NCI-H2107 treated with DMSO at 0.1 percent for 48 hours (cell line): ENCODE measurements around the gene FNDC3A.
A peak's percentile ranks its signal among the peaks of the same experiment; 100 is the strongest.
"Not testable (repeated sequence)": the region's sequence is repeated elsewhere in the genome, so short reads cannot be mapped to it uniquely, and the experiment has no call there.

ENCODE experiments used
- DNase-seq: peaks from one replicate; lab custom pipeline; 2025; ENCODE audit not compliant: unreplicated experiment; lab: John Stamatoyannopoulos, UW

The FNDC3A gene

GRCh38 chr13:49071341-49071937 lies 95.7 kb downstream of the FNDC3A start:
- no peak for DNase-seq

GRCh38 chr13:49082653-49083536 lies 107.2 kb downstream of the FNDC3A start:
- no peak for DNase-seq

GRCh38 chr13:49084961-49085360 lies 109.2 kb downstream of the FNDC3A start:
- no peak for DNase-seq

- DNase-seq = no peak
These were observed 111.0 kb downstream of the FNDC3A start for GRCh38 chr13:49086722-49087121.

GRCh38 chr13:49093376-49093775 lies 117.7 kb downstream of the FNDC3A start:
- DNase-seq = no peak

GRCh38 chr13:49097374-49097773 lies 121.7 kb downstream of the FNDC3A start:
- DNase-seq = no peak

GRCh38 chr13:49098198-49098597 lies 122.5 kb downstream of the FNDC3A start:
- DNase-seq = no peak

- DNase-seq = no peak
These were observed 123.2 kb downstream of the FNDC3A start for GRCh38 chr13:49098771-49099512.

GRCh38 chr13:49099513-49099877 lies 123.8 kb downstream of the FNDC3A start:
- no peak for DNase-seq

- DNase-seq = no peak
These were observed 125.2 kb downstream of the FNDC3A start for GRCh38 chr13:49100637-49101570.

GRCh38 chr13:49108196-49108595 lies 132.5 kb downstream of the FNDC3A start:
- no peak for DNase-seq

GRCh38 chr13:49110122-49110912 lies 134.6 kb downstream of the FNDC3A start:
- peak; percentile 82 for DNase-seq

GRCh38 chr13:49110913-49111170 lies 135.1 kb downstream of the FNDC3A start:
- no peak for DNase-seq

GRCh38 chr13:49112782-49113525 lies 137.2 kb downstream of the FNDC3A start:
- DNase-seq = no peak

- no peak for DNase-seq
These were observed 138.0 kb downstream of the FNDC3A start for GRCh38 chr13:49113526-49114286.

GRCh38 chr13:49116873-49117272 lies 141.2 kb downstream of the FNDC3A start:
- DNase-seq = no peak

- DNase-seq = not testable (repeated sequence)
These were observed 142.7 kb downstream of the FNDC3A start for GRCh38 chr13:49118455-49118854.

- no peak for DNase-seq
These were observed 149.1 kb downstream of the FNDC3A start for GRCh38 chr13:49124693-49125304.
